Stromal cell of bone marrow (primary cell): ENCODE measurements around the gene PBX4.
A peak's percentile ranks its signal among the peaks of the same experiment; 100 is the strongest.
"Not testable (repeated sequence)": the region's sequence is repeated elsewhere in the genome, so short reads cannot be mapped to it uniquely, and the experiment has no call there.

Experiments used
- DNase-seq: peaks from one replicate; pipeline ENCODE4 v3.0.0-alpha.2; 2012; ENCODE audit warnings: low read depth

The PBX4 gene, protein sequence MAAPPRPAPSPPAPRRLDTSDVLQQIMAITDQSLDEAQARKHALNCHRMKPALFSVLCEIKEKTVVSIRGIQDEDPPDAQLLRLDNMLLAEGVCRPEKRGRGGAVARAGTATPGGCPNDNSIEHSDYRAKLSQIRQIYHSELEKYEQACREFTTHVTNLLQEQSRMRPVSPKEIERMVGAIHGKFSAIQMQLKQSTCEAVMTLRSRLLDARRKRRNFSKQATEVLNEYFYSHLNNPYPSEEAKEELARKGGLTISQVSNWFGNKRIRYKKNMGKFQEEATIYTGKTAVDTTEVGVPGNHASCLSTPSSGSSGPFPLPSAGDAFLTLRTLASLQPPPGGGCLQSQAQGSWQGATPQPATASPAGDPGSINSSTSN

DNA sequence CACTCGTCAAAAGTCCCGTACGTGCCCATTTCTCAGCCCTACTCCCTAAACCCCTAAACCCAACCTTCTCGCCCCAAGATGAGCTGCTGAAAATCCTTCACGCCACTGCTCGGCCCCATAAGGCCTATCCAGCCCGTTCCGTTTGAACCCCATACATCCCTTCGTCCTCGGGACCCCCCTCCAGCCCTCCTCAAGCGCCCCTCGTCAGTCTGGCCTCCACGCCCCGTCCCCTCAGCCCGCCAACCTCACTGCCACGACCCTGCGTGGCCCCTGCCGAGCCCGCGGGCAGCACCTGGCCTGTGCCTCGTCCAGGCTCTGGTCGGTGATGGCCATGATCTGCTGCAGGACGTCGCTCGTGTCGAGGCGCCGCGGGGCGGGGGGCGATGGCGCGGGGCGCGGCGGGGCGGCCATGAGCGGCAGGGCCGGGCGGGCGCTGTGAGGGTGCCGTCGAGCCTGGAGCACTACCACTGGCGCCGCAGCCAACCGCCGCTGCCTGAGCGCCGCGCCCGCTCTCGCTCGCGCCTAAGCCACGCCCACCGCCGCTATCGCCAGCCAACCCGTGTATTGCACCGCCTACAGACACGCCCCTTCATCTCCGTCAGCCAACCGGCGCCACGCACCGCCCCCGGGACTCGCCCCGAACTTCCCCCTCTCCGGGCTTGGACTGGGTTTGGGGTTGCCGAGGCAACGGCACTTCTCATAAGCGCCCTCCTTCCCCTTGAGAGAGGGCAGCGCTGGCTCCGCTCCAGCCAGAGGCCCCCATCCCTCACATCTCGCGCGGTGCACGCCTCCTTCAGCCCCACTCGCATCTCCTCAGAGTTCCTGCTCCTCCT, at the start of gene PBX4:
PBX4 (minus strand) TSS at position 469 of the 833 bp plus-strand sequence; CDS start at position 411, 58 bp downstream.
- peak; percentile 72 for DNase-seq

DNA sequence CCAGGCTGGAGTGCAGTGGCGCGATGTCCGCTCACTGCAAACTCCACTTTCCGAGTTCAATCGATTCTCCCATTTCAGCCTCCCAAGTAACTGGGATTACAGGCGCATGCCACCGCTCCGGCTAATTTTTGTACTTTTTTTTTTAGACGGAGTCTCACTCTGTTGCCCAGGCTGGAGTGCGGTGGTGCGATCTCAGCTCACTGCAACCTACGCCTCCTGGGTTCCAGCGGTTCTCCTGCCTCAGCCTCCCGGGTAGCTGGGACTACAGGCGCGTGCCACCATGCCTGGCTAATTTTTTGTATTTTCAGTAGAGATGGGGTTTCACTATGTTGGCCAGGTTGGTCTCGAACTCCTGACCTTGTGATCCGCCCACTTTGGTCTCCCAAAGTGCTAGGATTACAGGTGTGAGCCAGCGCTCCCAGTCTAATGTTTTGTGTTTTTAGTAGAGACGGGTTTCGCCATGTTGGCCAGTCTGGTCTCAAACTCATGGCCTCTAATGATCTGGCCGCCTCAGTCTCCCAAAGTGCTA, 47.0 kb upstream of the PBX4 start:
- DNase-seq: not testable (repeated sequence)

DNA sequence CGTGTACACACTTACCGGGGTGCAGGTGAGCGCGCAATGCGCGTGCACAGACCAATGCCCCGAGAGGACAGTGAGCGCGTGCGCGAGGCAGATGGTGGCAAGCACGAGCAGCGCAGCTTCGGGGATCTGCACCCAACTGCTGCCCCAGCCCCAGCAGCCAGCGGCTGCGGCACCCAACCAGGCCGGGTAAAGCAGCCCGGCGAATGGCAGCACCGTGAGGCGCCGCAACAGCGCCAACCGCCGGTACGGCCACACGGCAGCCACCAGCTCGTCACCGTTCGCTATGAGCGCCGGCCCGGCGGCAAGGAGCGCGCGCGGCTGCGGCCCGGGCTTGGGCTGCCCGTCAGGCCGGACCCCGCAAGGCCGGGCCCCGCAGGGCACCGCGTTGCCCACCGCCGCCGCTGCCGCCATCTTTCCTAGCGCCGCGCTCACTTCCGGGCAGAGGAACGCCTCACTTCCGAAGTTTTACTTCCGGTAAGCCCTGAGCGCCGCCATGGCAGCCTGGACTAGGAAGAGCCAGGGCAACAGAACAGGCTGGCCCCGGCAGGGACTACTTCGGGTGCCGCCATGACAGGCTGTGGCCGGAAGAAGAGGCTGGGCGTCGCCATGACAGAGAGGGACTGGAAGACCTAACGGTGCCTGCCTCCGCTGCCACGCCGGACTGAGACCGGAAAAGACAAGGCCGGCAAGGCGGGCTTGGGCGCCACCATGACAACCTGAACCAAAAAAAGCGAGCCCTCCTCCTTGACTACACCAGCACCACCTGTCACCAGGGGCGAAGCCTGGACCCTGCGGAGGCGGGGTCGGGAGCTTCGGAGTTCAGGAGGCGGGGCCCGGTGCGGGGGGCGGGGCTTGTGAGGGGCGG, 45.0 kb upstream of the PBX4 start, which contains the start of gene ATP13A1:
ATP13A1 (minus strand) TSS at position 421 of the 865 bp plus-strand sequence; CDS start at position 411, 10 bp downstream.
- DNase-seq: peak; percentile 94

DNA sequence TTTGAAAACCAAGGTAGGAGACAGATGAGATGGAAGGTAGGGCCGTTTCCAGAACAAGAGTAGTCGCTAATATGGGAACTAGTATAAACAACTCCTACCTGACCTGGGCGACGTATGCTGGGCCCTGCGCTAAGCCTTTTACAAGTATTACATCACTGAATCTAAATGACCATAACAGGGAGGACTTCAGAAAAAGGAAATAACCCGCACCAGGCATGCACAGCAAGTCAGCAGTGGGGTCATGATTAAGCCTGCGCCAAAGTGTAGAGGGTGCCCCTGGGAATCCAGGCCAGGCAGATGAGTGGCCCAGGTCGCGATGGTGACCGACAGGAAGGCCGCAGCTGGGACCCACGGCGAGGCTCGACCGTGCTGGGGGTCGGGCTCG, 44.4 kb upstream of the PBX4 start:
- DNase-seq: no peak

DNA sequence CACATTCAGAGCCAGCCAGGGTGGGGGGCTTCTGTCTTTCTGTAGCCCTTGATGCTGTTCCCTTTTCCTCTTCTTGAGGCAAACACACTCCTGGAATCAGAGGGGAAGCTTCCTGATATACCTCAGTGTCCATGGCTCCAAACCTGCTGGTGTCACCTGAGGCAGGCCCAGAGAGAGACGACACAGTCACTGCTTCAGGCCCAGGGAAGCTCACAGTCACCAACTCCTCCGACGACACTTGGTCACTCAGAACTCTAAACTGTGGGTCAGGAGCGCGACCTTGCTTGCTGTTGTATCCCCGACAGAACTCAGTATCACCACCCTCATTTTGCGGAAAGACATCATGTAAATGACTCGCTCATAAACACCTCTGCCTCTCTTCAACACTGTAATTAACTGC, 43.9 kb upstream of the PBX4 start:
- DNase-seq: no peak

DNA sequence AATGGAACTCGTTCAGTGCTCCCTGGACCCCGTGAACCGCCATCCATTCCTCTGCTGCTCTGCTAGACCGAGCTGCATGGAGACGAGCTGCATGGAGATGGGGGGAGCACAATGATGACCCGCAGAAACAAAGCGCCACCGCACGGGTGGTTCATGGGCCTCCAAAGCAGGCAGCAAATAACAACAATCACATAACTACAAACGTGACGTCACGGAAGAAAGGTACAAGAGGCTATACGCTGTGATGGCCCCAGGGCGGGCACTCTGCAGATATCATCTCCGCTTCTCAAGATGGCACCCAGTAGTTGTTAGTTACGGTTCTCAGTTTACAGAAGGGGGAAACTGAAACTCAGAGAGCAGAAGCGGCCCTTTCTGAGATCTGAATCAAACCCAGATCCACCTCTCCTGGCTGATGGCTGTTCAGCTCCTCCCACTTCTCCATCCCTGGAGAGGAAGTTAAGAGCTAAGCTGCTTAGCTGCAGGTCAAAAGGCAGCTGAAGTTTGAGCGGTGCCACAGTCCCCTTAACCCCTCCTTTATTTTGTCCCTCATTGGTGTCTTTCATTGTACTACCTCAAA, 43.3 kb upstream of the PBX4 start:
- DNase-seq: no peak

DNA sequence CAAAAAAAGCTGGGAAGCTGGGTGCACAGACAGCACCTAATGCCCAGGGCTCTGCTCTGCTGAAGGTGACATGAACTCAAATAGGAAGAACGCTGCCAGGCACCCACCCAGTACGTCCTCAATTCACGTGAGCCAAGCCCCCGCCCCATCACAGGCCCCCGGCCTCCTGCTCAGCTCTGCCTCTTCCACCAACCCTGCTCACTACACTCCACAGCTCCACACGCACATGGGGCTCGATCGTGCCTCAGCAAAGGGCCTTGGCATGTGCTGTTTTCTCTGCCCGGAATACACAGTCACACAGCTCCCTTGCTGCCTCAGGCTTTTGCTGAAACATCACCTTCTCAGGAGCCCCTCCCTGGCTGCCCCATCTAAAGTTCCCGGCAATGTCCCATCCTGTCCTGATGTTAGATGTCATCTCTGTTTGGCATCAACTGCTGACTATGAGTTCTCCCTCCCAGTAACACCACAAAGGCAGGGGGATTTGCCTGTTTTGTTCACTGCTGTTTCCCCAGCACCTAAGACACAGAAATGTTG, 42.7 kb upstream of the PBX4 start:
- DNase-seq: no peak

DNA sequence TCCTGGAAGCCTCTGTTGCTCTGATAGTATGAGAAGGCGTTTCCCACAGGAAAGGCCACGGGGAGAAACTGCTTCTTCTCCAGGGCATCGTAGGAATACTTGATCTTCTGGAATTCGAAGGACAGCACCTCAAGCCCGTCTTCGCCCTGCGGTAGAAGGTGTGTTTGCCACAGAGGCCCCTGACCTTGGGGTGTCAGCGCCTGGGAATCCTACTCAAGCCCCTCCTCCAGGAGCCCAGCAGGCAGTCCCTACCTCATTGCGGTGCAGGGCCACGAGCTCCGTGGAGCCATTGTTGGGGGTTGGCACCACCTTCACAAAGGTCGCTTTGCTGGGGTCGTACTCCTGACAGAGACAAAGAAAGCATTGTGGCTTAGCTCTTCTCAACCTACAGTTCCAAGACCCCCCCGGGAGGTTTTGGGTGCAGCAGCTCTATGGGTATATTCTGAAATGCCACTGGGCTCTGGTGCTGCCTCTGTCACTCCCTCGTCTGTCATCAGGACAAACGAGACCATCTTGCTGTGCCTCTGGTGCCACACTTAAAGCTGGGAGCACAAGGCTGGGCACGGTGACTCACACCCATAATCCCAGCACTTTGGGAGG, 41.3 kb upstream of the PBX4 start:
- DNase-seq: no peak

DNA sequence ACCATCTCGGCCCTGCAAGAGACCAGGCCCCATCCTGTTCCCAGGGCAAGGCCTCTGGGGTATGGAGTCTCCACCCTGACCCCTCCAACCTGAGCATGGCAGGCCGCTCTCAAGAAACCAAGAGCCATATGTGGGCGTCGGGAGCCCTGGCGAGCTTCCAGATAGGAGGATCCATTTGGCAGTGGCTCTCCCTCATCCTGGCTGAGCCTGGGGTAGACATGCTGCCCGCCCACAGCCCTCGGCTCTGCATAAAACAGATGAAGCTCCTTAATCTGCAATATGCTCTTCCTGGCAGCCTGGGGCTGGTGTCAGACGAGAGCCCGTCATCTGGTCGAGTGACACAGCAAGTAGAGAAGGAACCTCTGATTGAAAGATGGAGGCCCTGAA, 38.9 kb upstream of the PBX4 start:
- no peak for DNase-seq

DNA sequence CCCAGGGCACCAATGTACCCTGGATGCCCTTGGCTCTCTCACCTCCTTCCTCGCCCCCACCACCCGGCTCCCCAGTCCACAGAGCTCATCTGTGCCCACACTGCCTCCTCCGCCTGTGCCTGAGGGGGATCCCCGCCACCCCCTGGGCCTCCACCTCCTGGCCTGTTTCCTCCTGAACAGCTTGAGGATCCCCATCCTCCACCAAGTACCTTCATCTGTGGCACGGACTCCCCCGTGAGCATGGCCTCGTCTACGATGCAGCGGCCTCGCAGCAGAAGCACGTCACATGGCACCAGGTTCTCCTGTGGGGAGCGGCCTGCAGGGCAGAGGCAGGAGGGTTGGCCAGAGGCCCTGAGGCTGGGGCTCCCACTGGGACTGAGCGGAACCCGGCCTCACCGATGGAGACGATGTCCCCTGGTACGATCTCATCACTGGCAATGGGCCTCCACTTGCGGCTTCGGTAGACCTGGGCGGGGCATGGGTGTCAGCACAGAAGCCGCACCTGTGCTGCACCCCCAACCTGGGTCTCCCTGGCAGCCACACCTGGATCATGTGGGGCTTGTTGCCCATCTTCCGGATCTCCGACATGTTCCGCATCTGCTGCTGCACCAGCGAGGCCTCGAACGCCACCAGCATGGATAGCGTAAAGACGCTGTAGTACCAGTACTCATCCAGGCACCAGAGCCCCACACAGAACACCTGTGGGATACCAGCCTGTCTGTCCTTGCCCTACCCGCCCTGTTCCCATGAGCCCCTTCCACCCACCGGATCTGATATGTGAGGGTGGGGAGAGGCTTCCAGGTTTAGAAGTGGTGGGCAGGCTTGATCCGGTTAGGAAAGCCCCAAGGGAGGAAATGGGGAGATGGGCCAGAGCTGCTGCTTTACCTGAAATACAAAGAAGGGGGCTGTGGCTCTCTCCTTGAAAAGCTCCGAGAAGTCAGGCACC, 38.2 kb upstream of the PBX4 start:
- DNase-seq: no peak

DNA sequence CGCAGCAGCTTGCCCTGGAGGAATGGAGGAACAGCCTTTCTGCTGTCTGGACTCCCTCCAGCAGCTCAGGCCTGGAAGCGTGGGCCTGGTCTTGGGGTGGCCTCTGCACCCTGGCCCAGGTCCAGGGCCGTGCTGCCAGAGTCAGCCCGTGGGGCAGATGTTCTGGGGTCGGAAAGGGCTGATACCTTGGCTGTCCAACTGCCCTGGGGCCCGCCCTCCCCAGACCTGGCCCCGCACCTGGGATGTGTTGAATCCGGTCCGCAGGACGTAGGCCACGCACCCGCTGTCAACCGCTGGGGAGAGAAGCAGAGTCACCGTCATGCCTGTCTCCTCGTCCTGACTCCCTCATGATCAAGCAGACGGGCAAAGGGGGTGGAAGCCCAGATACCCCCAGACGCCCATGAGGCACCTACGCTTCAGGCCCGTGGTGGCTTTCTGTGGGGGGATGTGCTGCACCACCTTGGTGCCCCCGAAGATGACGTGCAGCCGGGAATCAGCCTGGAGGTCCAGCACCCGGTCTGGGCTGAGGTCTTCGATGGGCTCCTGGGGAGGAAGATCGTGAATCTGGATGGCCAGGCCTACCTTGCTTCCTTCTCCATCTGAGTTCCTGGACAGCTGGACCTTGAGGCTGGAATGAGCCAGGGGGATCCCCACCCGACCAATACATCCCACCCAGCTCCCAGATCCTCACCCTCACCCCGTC, 37.3 kb upstream of the PBX4 start:
- no peak for DNase-seq

DNA sequence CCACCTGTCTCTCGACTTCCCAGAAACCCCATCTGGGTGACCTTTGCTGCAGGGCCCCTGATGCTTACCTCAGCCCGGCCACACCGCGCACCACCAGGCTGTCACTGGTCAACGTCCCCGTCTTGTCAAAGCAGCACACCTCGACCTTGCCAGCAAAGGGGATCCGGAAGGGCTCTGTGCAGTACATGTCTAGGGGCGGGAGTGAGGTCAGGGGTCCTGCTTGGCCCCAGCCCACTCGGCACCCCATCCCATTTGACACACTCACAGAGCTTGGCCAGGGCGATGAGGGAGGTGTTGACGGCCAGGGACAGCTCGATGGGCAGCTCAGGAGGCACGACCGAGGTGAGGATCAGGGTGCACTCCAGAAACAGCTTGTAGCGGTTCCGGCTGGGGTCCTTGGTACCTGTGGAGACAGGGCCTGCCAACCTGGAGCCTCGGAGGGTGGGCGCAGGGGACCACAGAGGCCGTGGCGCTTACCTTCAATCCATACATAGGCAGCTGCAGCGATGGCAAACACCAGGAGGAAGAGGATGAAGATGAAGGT, 36.6 kb upstream of the PBX4 start:
- DNase-seq: no peak

DNA sequence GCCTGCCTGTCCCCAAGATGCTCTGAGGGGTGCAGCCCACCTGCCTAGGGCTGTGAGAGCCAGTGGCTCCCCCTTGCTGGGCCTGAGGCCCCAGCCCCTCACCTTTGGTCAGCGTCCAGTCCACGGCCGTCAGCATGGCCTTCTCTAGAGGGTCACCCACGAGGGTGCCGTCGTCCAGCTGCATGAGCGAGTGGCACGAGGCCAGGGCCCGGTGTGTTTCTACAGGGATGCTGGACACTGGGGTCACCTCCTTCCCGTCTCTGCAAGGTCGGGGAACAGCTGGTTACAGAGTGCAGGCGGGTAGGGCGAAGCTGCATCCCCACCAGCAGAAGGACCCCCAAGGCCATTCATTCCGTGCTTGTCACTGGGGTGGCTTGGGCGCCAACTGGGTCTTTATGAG, 36.0 kb upstream of the PBX4 start:
- DNase-seq: no peak

DNA sequence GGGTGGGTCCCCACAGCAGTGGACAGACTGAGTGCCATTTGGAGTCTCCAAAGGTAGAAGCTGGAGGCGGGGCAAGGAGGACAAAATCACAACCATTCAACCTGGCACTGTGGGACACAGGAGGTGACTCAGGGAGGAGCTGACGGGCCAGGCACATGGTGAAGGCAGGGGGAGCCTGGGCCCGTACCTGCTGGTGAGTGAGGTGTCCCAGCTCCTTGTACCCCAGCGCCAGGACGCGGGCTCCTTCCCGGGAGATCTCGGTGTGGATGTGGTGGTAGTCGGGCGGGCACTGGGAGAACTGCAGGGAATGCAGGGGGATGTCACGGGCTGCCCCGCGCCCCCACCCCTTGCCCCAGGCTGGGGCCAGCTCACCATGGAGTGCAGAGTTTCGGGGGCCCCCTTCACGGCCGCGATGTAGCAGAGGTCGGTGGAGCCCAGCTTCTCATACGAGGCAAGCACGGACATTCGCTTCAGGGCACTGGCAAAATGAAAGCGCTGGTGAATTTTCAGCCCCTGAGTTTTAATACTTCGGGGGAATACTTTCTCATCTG, 35.2 kb upstream of the PBX4 start:
- DNase-seq: no peak

DNA sequence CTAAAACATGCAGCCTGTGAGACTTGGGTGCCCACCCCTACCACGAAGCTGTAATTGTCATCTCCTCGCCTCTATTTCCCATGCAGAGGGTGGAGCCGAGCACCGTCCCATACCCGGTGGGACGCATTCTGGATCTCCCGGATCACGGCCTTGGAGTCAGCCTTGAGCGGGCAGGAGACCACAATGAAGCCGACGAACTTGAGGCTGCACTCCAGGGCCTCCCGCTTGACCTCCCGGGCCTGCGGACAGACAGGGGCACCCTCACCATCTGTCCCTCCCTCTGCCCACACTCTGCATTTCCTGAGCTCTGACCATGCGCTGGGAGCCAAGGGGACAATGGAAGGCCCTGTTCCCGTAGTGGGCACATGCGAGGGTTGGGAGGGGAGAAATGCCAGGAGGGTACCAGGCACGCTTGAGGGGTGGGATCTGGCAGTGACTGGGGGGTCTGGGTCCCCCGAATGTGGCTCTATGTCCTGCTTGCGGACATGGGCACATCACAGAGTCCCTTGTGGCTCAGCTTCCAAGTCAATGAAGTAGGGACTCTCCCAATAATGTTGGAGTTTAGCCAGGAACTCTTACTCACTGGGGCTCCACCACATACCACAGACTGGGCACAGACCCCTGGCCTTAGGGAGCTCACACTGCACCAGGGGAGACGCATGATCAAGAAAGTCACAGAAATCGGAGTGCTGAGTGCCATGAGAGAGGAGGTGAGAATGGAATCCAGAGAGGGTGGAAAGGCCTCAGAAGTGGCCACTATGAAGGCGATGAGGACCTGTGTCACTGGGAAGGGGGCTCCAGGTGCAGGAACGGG, 34.2 kb upstream of the PBX4 start:
- no peak for DNase-seq

DNA sequence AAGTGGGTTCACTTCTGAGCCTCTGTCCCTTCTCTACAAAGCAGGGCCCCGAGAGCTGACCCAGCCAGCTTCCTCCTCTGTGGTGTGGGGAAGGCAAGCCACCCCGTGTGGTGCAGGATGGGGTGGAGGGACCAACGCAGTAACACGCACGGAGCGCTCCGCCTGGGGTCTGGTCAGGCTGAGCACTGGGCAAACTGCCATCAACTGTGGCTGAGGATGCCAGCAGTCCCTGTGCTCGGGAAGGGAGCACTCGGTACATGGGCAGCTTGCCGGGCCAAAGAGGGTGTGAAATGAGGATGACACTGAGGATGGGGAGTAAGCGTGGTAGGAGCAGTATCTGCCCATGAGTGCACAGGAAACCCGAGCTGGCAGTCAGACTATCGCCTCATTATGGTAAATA, 32.6 kb upstream of the PBX4 start:
- DNase-seq: no peak

DNA sequence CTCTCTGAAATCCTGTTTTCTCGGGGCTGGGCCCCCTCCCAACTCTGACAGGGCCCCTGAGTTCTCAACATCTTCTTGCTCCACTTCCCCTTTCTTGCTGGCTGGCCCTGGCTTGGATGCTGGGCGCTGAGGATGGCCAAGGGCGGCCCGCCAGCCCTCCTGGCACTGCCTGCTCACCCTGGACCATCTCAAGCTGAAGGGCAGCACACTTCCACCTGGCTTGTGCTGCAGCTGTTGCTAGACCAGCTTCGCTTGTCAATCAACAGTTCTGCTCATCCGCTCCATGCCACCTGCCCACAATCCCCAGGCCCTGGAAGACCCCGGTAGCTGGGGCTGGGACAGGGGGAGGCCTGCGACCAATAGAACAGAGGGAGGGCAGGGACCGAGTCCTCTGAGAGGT, 31.8 kb upstream of the PBX4 start:
- no peak for DNase-seq

DNA sequence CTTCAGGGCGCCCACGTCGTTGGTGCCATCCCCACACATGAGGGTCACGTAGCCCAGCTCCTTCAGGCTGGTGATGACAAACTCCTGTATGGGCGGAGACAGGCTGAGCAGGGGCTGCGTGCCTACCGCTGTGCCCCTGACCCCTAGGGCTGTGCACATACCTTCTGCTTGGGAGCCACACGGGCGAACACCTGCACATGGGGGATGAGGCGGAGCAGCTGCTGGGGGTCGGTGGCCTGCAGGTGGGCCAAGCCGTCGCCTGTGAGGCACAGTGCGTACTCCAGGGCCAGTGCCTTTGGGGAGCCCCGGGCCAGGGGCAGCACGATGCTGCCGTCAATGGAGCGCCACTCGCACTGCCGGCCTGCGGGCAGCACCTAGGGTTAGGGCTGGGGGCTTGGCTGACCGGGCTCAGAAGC, 31.1 kb upstream of the PBX4 start:
- DNase-seq: no peak
